ENCODE results near the gene FOXI1.

The FOXI1 gene

DNA sequence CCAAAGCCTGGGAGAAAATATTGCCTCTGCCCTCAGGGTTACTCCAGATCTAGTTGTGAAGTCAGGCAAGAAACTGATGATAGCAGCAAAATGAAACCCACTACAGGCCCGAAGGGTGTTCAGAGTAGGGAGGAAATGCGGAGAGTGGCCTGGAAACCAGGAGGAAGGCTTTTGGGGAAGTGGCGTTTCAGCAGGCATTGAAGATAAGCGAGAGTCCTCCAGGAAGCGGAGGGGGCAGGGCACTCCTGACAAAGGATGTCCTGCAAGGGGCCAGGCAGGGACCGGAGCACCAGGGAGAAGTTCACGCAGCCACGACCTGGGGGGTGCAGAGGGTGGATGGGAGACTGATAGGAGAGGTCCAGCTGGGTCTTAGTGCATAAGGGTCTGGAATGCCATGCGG lies 7.8 kb upstream of the FOXI1 start:
- Histone ChIP-seq H3K4me1 (ENCODE audit: control insufficient read depth, insufficient read depth, low read length) (no peaks in the 10 kb centered on the region), H3K4me3 (ENCODE audit: low read depth, low read length) (no peak overlapping the region), H3K36me3 (ENCODE audit: control insufficient read depth in 2 of 2, insufficient read depth in 1 of 2, low read length in 2 of 2) (no peaks in the 10 kb centered on the region), H3K9me3 (ENCODE audit: control insufficient read depth, insufficient read depth, low read depth, low read length) (no peaks in the 10 kb centered on the region), H3K27ac (ENCODE audit: extremely low read depth, low read depth, low read length) (no peak overlapping the region)
- POLR2A ChIA-PET, result no interaction called here
- CTCF ChIA-PET, result interaction anchor here (0.6 to 5.5 kb wide), 5 partner anchors 25 to 274 kb away, joined by 4 to 169 read pairs (median 4); no protein-coding TSS in a partner anchor
- TF ChIP-seq ZNF114 (tag by site-specific recombination; IDR thresholded peaks at IDR 0.05) (no peak), KLF1 (tag by site-specific recombination; IDR thresholded peaks at IDR 0.05) (no peak), FEZF1 (tag by site-specific recombination; IDR thresholded peaks at IDR 0.05) (no peak), ZFP41 (tag by site-specific recombination; IDR thresholded peaks at IDR 0.05; ENCODE audit: borderline replicate concordance) (no peak), EGR2 (tag by site-specific recombination; IDR thresholded peaks at IDR 0.05; ENCODE audit: low read depth) (no peak), ZNF184 (tag by site-specific recombination; IDR thresholded peaks at IDR 0.05) (no peak), ZNF350 (tag by site-specific recombination; IDR thresholded peaks at IDR 0.05) (no peak)
- TF ChIP-seq, protein P1, sequence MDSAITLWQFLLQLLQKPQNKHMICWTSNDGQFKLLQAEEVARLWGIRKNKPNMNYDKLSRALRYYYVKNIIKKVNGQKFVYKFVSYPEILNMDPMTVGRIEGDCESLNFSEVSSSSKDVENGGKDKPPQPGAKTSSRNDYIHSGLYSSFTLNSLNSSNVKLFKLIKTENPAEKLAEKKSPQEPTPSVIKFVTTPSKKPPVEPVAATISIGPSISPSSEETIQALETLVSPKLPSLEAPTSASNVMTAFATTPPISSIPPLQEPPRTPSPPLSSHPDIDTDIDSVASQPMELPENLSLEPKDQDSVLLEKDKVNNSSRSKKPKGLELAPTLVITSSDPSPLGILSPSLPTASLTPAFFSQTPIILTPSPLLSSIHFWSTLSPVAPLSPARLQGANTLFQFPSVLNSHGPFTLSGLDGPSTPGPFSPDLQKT (IDR thresholded peaks at IDR 0.05; ENCODE audit: borderline replicate concordance, low read depth, low read length), result no peak

DNA sequence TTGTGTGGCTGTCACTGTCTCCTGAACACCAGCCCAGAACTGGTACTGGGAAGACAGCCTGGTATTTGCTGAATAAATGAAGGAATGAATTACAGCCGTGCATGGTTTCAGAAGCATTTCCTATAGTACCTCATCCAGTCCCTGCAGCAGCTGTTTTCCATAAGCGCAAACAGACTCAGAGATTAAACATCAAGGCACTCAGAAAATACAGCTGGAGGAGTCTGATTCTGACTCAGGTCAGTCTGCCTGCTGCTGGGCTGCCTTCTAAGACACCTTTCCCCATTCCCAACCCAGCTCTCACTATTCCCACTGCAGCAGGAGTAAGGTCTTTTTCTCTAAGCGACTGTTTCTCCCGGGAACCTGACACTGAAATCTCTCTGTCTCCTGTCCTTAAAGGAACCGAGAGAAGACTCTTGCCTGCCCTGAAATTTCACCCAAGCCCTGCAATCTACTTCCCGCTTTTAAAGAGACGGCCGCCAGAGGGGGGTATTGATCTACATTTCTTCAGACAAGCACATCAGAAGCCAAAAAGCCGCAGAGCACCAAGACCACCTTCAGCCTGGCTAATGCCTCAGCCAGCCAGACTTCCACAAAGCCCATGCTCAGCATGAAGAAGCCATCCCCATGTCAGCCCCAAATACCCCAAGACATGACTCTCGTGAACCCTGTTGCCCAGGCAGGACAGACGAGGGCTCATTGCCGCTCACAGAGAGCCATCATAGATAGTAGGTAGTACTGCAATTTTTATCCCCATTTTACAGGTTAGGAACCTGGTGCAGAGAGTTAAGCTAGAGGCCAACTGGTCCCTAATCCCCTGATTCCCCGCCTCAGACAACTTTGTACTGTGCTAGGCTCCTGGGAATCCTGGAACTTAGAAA lies 5.4 kb upstream of the FOXI1 start:
- Histone ChIP-seq H3K4me1 (ENCODE audit: control insufficient read depth, insufficient read depth, low read length) (no peaks in the 10 kb centered on the region), H3K4me3 (ENCODE audit: low read depth, low read length) (no peak overlapping the region), H3K36me3 (ENCODE audit: control insufficient read depth in 2 of 2, insufficient read depth in 1 of 2, low read length in 2 of 2) (no peaks in the 10 kb centered on the region), H3K9me3 (ENCODE audit: control insufficient read depth, insufficient read depth, low read depth, low read length) (no peaks in the 10 kb centered on the region), H3K27ac (ENCODE audit: extremely low read depth, low read depth, low read length) (no peak overlapping the region)
- POLR2A ChIA-PET, result no interaction called here
- CTCF ChIA-PET, result interaction anchor here (0.6 to 5.5 kb wide), 33 partner anchors 10 to 533 kb away, joined by 3 to 169 read pairs (median 4); no protein-coding TSS in a partner anchor
- TF ChIP-seq ZNF654 (tag by site-specific recombination; IDR thresholded peaks at IDR 0.05; ENCODE audit: low read depth), result peak; percentile 68
- TF ChIP-seq, protein P2, sequence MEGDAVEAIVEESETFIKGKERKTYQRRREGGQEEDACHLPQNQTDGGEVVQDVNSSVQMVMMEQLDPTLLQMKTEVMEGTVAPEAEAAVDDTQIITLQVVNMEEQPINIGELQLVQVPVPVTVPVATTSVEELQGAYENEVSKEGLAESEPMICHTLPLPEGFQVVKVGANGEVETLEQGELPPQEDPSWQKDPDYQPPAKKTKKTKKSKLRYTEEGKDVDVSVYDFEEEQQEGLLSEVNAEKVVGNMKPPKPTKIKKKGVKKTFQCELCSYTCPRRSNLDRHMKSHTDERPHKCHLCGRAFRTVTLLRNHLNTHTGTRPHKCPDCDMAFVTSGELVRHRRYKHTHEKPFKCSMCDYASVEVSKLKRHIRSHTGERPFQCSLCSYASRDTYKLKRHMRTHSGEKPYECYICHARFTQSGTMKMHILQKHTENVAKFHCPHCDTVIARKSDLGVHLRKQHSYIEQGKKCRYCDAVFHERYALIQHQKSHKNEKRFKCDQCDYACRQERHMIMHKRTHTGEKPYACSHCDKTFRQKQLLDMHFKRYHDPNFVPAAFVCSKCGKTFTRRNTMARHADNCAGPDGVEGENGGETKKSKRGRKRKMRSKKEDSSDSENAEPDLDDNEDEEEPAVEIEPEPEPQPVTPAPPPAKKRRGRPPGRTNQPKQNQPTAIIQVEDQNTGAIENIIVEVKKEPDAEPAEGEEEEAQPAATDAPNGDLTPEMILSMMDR (tag by site-specific recombination; IDR thresholded peaks at IDR 0.05), result peak; percentile 62
- TF ChIP-seq, protein P3, sequence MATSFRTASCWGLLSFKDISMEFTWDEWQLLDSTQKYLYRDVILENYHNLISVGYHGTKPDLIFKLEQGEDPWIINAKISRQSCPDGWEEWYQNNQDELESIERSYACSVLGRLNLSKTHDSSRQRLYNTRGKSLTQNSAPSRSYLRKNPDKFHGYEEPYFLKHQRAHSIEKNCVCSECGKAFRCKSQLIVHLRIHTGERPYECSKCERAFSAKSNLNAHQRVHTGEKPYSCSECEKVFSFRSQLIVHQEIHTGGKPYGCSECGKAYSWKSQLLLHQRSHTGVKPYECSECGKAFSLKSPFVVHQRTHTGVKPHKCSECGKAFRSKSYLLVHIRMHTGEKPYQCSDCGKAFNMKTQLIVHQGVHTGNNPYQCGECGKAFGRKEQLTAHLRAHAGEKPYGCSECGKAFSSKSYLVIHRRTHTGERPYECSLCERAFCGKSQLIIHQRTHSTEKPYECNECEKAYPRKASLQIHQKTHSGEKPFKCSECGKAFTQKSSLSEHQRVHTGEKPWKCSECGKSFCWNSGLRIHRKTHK (tag by site-specific recombination; IDR thresholded peaks at IDR 0.05), result no peak

DNA sequence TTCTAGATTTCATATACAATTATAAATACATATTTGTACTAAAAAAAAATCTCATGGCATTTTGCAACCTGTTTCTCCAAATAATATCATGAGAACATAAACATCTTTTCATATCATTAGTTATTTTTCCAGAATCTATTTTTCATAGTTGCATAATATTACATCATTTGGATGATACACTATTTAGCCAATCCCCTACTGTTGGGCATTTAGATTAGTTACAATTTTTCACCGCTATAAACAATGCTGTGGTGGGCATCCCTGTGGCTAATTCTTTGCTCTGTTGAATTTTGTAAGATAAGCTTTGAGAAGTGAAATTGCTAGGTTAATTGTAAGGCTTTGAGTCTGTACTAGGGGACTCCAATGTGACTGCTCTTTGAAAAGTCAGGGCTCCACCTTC lies 2.2 kb upstream of the FOXI1 start:
- POLR2A ChIA-PET, result no interaction called here
- peak; percentile 95 for TF ChIP-seq MZF1 (tag by site-specific recombination; IDR thresholded peaks at IDR 0.05; ENCODE audit: borderline replicate concordance)
- TF ChIP-seq ZNF394 (tag by site-specific recombination; IDR thresholded peaks at IDR 0.05; ENCODE audit: borderline replicate concordance), result no peak
- CTCF ChIA-PET, result interaction anchor here (0.7 kb wide), 1 partner anchor 688 kb away, joined by 3 read pairs; no protein-coding TSS in a partner anchor

More for the DNA sequence above, 2.2 kb upstream of the FOXI1 start:
- no peak overlapping the region for H3K4me3 ChIP-seq (ENCODE audit: low read depth, low read length)
- no peaks in the 10 kb centered on the region for H3K36me3 ChIP-seq (ENCODE audit: control insufficient read depth in 2 of 2, insufficient read depth in 1 of 2, low read length in 2 of 2)
- no peaks in the 10 kb centered on the region for H3K9me3 ChIP-seq (ENCODE audit: control insufficient read depth, insufficient read depth, low read depth, low read length)
- no peaks in the 10 kb centered on the region for H3K4me1 ChIP-seq (ENCODE audit: control insufficient read depth, insufficient read depth, low read length)
- H3K27ac ChIP-seq (ENCODE audit: extremely low read depth, low read depth, low read length), result no peak overlapping the region

Measured in HEK293 (cell line).